Mammary epithelial cell (primary cell): Measurements from ENCODE around the gene WSCD2.

Source experiments
- CTCF ChIP-seq, 2 donors: IDR thresholded peaks in 1 of 2; conservative IDR thresholded peaks in 1 of 2; 2 replicates each; pipeline ENCODE4 v1.5.1; 2011 to 2012; ENCODE audit warnings: inconsistent platforms in 2 of 2, low read length in 2 of 2, mild to moderate bottlenecking in 2 of 2, control low read depth in 1 of 2, low read depth in 1 of 2; ENCODE audit not compliant: insufficient read depth in 1 of 2; ENCODE audit errors: extremely low read depth in 1 of 2
- EZH2 ChIP-seq: IDR thresholded peaks from 2 replicates; pipeline ENCODE4 v1.6.1; 2012; ENCODE audit warnings: low read length, inconsistent platforms, borderline replicate concordance

DNA sequence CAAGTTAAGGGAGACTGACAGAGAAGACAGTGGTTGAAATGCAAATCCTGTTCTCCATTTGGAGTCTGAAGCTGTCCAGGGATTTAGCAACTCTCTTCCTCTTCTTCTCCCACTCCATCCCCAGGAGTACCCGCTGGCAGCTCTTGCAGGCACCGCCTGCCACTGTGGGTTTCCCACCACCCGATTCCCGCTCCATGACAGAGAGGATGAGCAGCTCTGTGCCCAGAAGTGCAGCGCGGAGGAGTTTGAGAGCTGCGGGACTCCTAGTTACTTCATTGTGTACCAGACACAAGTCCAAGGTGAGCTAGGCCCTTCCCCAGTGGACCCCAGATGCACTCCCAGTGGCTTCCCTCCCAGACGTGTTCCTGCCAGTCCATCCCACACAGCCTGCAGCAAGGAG is 97.8 kb downstream of the WSCD2 start:
- TF ChIP-seq CTCF (conservative IDR thresholded peaks at IDR 0.05 in 1 of 2, IDR thresholded peaks at IDR 0.05 in 1 of 2; ENCODE audit: extremely low read depth in 1 of 2, insufficient read depth in 1 of 2, low read depth in 1 of 2, low read length in 2 of 2) (no peak), EZH2 (no peak)
